OCI-LY7 (cell line): ENCODE results near the gene MKS1. TPM values are rescaled to one million over a fixed set of nuclear protein-coding genes. Genes with fewer than 3 reads are reported as not detected.

Experiments used
- BruUV-seq: library from RNA; stranded (reverse); fragments of 400-500 nt; replicated peaks from 2 replicates; lab custom pipeline; 2021; lab: Mats Ljungman, UMichigan
- CTCF ChIA-PET: fragments of 300-600 bp; sonication (Branson Sonifier 250); formaldehyde crosslinking; loops from one replicate; lab custom pipeline; 2022; ENCODE audit warnings: antibody characterized with exemption; ENCODE audit not compliant: unreplicated experiment; lab: Charles Lee
- POLR2A ChIA-PET: fragments of 300-600 bp; sonication (Branson Sonifier 250); formaldehyde crosslinking; loops from one replicate; lab custom pipeline; 2022; ENCODE audit warnings: antibody characterized with exemption; lab: Charles Lee
- DNase-seq: peaks from one replicate; pipeline ENCODE4 v3.0.0-alpha.2; 2015; ENCODE audit warnings: low spot score
- H2AFZ ChIP-seq: fragments of 200-600 bp; sonication (generic), shearing (Covaris generic); 2 replicates; pipeline ENCODE4 v1.6.1; 2014; ENCODE audit warnings: mild to moderate bottlenecking, antibody characterized with exemption, low read length, moderate library complexity
- H3K27ac ChIP-seq: fragments of 200-600 bp; sonication (generic); 2 replicates; pipeline ENCODE4 v1.5.1; 2014; ENCODE audit warnings: mixed run types, low read depth, mild to moderate bottlenecking, moderate library complexity, low read length, inconsistent platforms; ENCODE audit not compliant: poor library complexity, severe bottlenecking
- H3K36me3 ChIP-seq: fragments of 200-600 bp; sonication (generic); 2 replicates; pipeline ENCODE4 v1.6.1; 2014; ENCODE audit warnings: mild to moderate bottlenecking, antibody characterized with exemption, low read length, moderate library complexity, mixed read lengths; ENCODE audit not compliant: insufficient read depth
- H3K4me1 ChIP-seq: fragments of 200-600 bp; sonication (generic); 2 replicates; pipeline ENCODE4 v1.5.1; 2014; ENCODE audit warnings: mild to moderate bottlenecking, low read length; ENCODE audit not compliant: insufficient read depth, poor library complexity, severe bottlenecking
- H3K4me2 ChIP-seq: fragments of 200-600 bp; sonication (generic); 2 replicates; pipeline ENCODE4 v1.6.1; 2014; ENCODE audit warnings: mild to moderate bottlenecking, low read length
- H3K4me3 ChIP-seq: fragments of 200-600 bp; sonication (generic); 2 replicates; pipeline ENCODE4 v1.5.1; 2014; ENCODE audit warnings: mild to moderate bottlenecking, low read depth, low read length; ENCODE audit not compliant: poor library complexity, severe bottlenecking
- H3K79me2 ChIP-seq: fragments of 200-600 bp; sonication (generic); 2 replicates; pipeline ENCODE4 v1.6.1; 2016; ENCODE audit warnings: low read depth, mild to moderate bottlenecking, low read length, moderate library complexity, mixed read lengths; ENCODE audit not compliant: insufficient read depth
- H3K9me2 ChIP-seq: fragments of 200-600 bp; sonication (generic); 2 replicates; pipeline ENCODE4 v1.6.1; 2016; ENCODE audit warnings: mild to moderate bottlenecking, low read length, mixed read lengths; ENCODE audit not compliant: insufficient read depth
- H3K9me3 ChIP-seq: fragments of 200-600 bp; sonication (generic); 2 replicates; pipeline ENCODE4 v1.6.1; 2014; ENCODE audit warnings: mild to moderate bottlenecking, mixed run types, low read length, mixed read lengths
- H4K20me1 ChIP-seq: fragments of 200-600 bp; sonication (generic); 2 replicates; pipeline ENCODE4 v1.6.1; 2014; ENCODE audit warnings: mild to moderate bottlenecking, antibody characterized with exemption, low read length, moderate library complexity, mixed read lengths; ENCODE audit not compliant: insufficient read depth
- CTCF ChIP-seq: fragments of 200-600 bp; sonication (generic); conservative IDR thresholded peaks from 2 replicates; pipeline ENCODE4 v1.5.1; 2014; ENCODE audit warnings: mild to moderate bottlenecking, antibody characterized with exemption, low read length, moderate library complexity, mixed read lengths
- EZH2phosphoT487 ChIP-seq: fragments of 200-600 bp; sonication (generic); IDR thresholded peaks from 2 replicates; pipeline ENCODE4 v1.6.1; 2018; ENCODE audit warnings: low read depth, borderline replicate concordance, mild to moderate bottlenecking, mixed run types, antibody characterized with exemption, low read length, moderate library complexity, mixed read lengths
- intact Hi-C: fragments of 100-400 bp; cut with micrococcal nuclease; formaldehyde crosslinking; loops from one replicate; pipeline ENCODE4 v1.10.0; 2022; ENCODE audit not compliant: unreplicated experiment
- total RNA-seq, 2 experiments: library from RNA; depleted of rRNA in 1 of 2; stranded (reverse); fragments of >200 nt in 1 of 2; shearing (Covaris generic) in 1 of 2; gene quantifications; 2 replicates each; pipeline ENCODE4 v1.2.3, GENCODE V29; 2014 to 2022

Gene MKS1
- total RNA-seq, 2 experiments from 2014 or later: 0.69 to 26.9 TPM

DNA sequence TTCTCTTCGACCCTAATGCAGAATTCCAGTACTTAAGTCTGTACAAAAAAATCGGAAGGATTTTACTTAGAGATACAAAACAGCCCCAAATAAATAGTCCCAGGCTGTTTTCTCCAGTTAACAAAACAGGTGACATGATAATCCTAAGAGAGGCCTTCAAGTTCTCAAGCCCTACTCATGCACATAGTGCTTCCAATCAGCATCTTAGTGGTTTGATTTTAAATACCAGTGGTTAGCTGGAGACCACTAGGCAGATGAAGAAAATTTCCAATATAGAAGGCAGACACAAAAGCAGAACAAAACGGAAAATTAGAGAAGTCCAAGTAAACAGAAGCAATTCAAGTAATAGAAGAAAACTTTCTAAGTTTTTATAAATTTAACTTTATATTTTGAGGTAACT lies 57.5 kb downstream of the MKS1 start:
- BruUV-seq: no TSS peak
- CTCF ChIA-PET: no interaction called here
- H3K27ac ChIP-seq: no peak overlapping the region

DNA sequence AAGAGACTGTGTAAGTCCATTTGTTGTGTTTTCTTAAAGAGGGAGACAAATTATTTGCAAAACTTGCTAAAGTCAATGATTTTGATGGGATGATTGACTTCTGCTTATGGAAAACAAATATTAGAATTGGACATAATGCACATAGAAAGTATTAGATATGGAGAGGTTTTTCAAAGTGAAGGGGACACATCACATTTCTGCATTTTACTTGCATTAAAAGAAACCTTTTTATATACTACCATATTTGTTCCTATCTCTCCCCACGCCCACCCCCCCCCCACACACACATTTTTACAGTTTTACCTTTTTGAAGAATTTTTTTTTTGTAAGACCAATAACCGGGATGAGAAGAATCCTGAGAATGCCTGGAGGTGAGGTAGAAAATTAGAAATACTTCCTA lies 60.9 kb downstream of the MKS1 start:
- no peak overlapping the region for H3K4me3 ChIP-seq
- intact Hi-C loops: no loop called here
- no TSS peak for BruUV-seq
- no peak for DNase-seq
- H2AFZ ChIP-seq: no peak overlapping the region
- H3K79me2 ChIP-seq: no peaks in the 10 kb centered on the region
- ChIA-PET POLR2A (interaction anchor here (0.7 kb wide), 1 partner anchor 61 kb away, joined by 3 read pairs; no protein-coding TSS in a partner anchor), CTCF (no interaction called here)
- H4K20me1 ChIP-seq: no peaks in the 10 kb centered on the region
- TF ChIP-seq EZH2phosphoT487 (no peak), CTCF (no peak)
- H3K27ac ChIP-seq: no peak overlapping the region
- H3K9me3 ChIP-seq: no peaks in the 10 kb centered on the region
- no peak overlapping the region for H3K4me2 ChIP-seq
- no peaks in the 10 kb centered on the region for H3K9me2 ChIP-seq
- no peaks in the 10 kb centered on the region for H3K4me1 ChIP-seq
- no peaks in the 10 kb centered on the region for H3K36me3 ChIP-seq

More for the DNA sequence above, 57.5 kb downstream of the MKS1 start:
- Histone ChIP-seq H4K20me1 (no peaks in the 10 kb centered on the region), H3K9me3 (no peaks in the 10 kb centered on the region), H3K9me2 (no peaks in the 10 kb centered on the region), H3K79me2 (no peaks in the 10 kb centered on the region), H2AFZ (no peak overlapping the region), H3K36me3 (no peaks in the 10 kb centered on the region), H3K4me3 (no peak overlapping the region), H3K4me1 (no peaks in the 10 kb centered on the region), H3K4me2 (no peak overlapping the region)
- POLR2A ChIA-PET: no interaction called here
- no peak for DNase-seq
- intact Hi-C loops: no loop called here
- TF ChIP-seq EZH2phosphoT487 (no peak), CTCF (no peak)

- ChIA-PET CTCF (no interaction called here), POLR2A (no interaction called here)
- intact Hi-C loops: no loop called here
- BruUV-seq: no TSS peak
- Histone ChIP-seq H4K20me1 (no peaks in the 10 kb centered on the region), H3K9me3 (no peaks in the 10 kb centered on the region), H3K4me2 (no peak overlapping the region), H3K27ac (no peak overlapping the region), H3K4me3 (no peak overlapping the region), H3K9me2 (no peaks in the 10 kb centered on the region), H3K79me2 (no peaks in the 10 kb centered on the region), H2AFZ (no peak overlapping the region), H3K4me1 (no peaks in the 10 kb centered on the region), H3K36me3 (no peaks in the 10 kb centered on the region)
- no peak for TF ChIP-seq CTCF
- TF ChIP-seq EZH2phosphoT487: no peak
- DNase-seq: no peak
These were observed 61.9 kb downstream of the MKS1 start for GRCh38 chr17:58156839-58157803.
